Neuronal stem cell (in vitro differentiated cells): ENCODE results near the gene TRPC6.
"Not testable (repeated sequence)": the region's sequence is repeated elsewhere in the genome, so short reads cannot be mapped to it uniquely, and the experiment has no call there.

Source experiments
- DNase-seq: peaks from one replicate; pipeline ENCODE4 v3.0.0-alpha.2; 2013; ENCODE audit warnings: low spot score
- H2AFZ ChIP-seq: one replicate; pipeline ENCODE4 v1.6.1; 2013; ENCODE audit warnings: mild to moderate bottlenecking, low read length, inconsistent platforms
- H2AK5ac ChIP-seq: 2 replicates; pipeline ENCODE4 v1.6.1; 2013; ENCODE audit warnings: low read depth, mild to moderate bottlenecking, inconsistent platforms, low read length, moderate library complexity, mixed read lengths
- H2BK120ac ChIP-seq: 2 replicates; pipeline ENCODE4 v1.6.1; 2013; ENCODE audit warnings: low read depth, mild to moderate bottlenecking, inconsistent platforms, low read length, moderate library complexity, mixed read lengths
- H2BK12ac ChIP-seq: one replicate; pipeline ENCODE4 v1.6.1; 2013; ENCODE audit warnings: low read length, inconsistent platforms
- H2BK15ac ChIP-seq: 2 replicates; pipeline ENCODE4 v1.6.1; 2013; ENCODE audit warnings: mild to moderate bottlenecking, low read length, inconsistent platforms, mixed read lengths
- H2BK5ac ChIP-seq: one replicate; pipeline ENCODE4 v1.6.1; 2013; ENCODE audit warnings: inconsistent platforms, mild to moderate bottlenecking, low read length, moderate library complexity
- H3K14ac ChIP-seq: one replicate; pipeline ENCODE4 v1.6.1; 2013; ENCODE audit warnings: low read length, inconsistent platforms
- H3K18ac ChIP-seq: 2 replicates; pipeline ENCODE4 v1.6.1; 2013; ENCODE audit warnings: low read length, inconsistent platforms
- H3K23ac ChIP-seq: 2 replicates; pipeline ENCODE4 v1.6.1; 2013; ENCODE audit warnings: low read depth, mild to moderate bottlenecking, mixed read lengths, low read length, inconsistent platforms; ENCODE audit not compliant: poor library complexity
- H3K27ac ChIP-seq: replicated peaks from 3 replicates; pipeline ENCODE4 v1.5.1; 2013; ENCODE audit warnings: low read length, inconsistent platforms
- H3K27me3 ChIP-seq, 3 experiments: 2 replicates each; pipeline ENCODE4 v1.6.1; 2013; ENCODE audit warnings: low read length in 3 of 3, mild to moderate bottlenecking in 2 of 3, inconsistent platforms in 1 of 3, low read depth in 1 of 3, mixed read lengths in 1 of 3, moderate library complexity in 1 of 3; ENCODE audit not compliant: control insufficient read depth in 3 of 3, insufficient read depth in 3 of 3
- H3K36me3 ChIP-seq, 2 donors: replicated peaks in 1 of 2; 2 replicates each; pipeline ENCODE4 v1.6.1; 2013; ENCODE audit warnings: low read length in 2 of 2; ENCODE audit not compliant: control insufficient read depth in 2 of 2, insufficient read depth in 2 of 2
- H3K4ac ChIP-seq: 2 replicates; pipeline ENCODE4 v1.6.1; 2013; ENCODE audit warnings: inconsistent platforms, mild to moderate bottlenecking, low read length, moderate library complexity
- H3K4me1 ChIP-seq, 2 donors: 1 replicate in 1 of 2; 2 replicates in 1 of 2; pipeline ENCODE4 v1.6.1; 2013; ENCODE audit warnings: low read length in 2 of 2, low read depth in 1 of 2; ENCODE audit not compliant: control insufficient read depth in 2 of 2, insufficient read depth in 1 of 2
- H3K4me2 ChIP-seq: one replicate; pipeline ENCODE4 v1.6.1; 2013; ENCODE audit warnings: mild to moderate bottlenecking, low read length, inconsistent platforms; ENCODE audit not compliant: insufficient read depth, poor library complexity, severe bottlenecking
- H3K4me3 ChIP-seq, 2 donors: 2 replicates each; pipeline ENCODE4 v1.5.1; 2013; ENCODE audit warnings: low read length in 2 of 2, mild to moderate bottlenecking in 2 of 2, inconsistent platforms in 1 of 2, moderate library complexity in 1 of 2
- H3K79me1 ChIP-seq: one replicate; pipeline ENCODE4 v1.6.1; 2013; ENCODE audit warnings: low read depth, mild to moderate bottlenecking, inconsistent platforms, low read length, moderate library complexity
- H3K9ac ChIP-seq: one replicate; pipeline ENCODE4 v1.6.1; 2013; ENCODE audit warnings: mild to moderate bottlenecking, low read depth, low read length, inconsistent platforms; ENCODE audit not compliant: poor library complexity
- H3K9me3 ChIP-seq, 2 donors: replicated peaks in 1 of 2; 2 replicates each; pipeline versions ENCODE3 to v1.6.1; 2013; ENCODE audit warnings: low read length in 2 of 2, mild to moderate bottlenecking in 2 of 2, inconsistent platforms in 1 of 2, low read depth in 1 of 2, mixed read lengths in 1 of 2, moderate library complexity in 1 of 2; ENCODE audit not compliant: control insufficient read depth in 2 of 2, insufficient read depth in 1 of 2
- H4K8ac ChIP-seq: one replicate; pipeline ENCODE4 v1.6.1; 2013; ENCODE audit warnings: low read depth, mild to moderate bottlenecking, inconsistent platforms, low read length, moderate library complexity
- H4K91ac ChIP-seq: one replicate; pipeline ENCODE4 v1.6.1; 2013; ENCODE audit warnings: low read length, low read depth, mild to moderate bottlenecking, inconsistent platforms; ENCODE audit not compliant: poor library complexity
- WGBS, 2 donors: extraction: QIAGEN DNeasy Blood & Tissue Kit; methylation state at CpG; one replicate each; pipeline ENCODE4 v1.1.7; 2013; ENCODE audit warnings: missing lambda C conversion rate in 2 of 2, mixed read lengths in 1 of 2; ENCODE audit not compliant: insufficient read length in 2 of 2, insufficient replicate concordance in 1 of 2; ENCODE audit errors: extremely low coverage in 2 of 2; 5-methylcytosine and 5-hydroxymethylcytosine counted together

TRPC6 gene

GRCh38 chr11:101438708-101439107, 145.1 kb downstream of the TRPC6 start:
- no CpG with 5 or more reads among the region's 2 CpGs for WGBS, 2 donors
- H3K9ac ChIP-seq, H3K4me1 ChIP-seq, H2AFZ ChIP-seq, H2BK5ac ChIP-seq, H3K27ac ChIP-seq, H2BK12ac ChIP-seq, H2AK5ac ChIP-seq, H2BK15ac ChIP-seq, H4K8ac ChIP-seq, H2BK120ac ChIP-seq, H3K4me3 ChIP-seq, H3K79me1 ChIP-seq, DNase-seq, H3K18ac ChIP-seq, H3K14ac ChIP-seq, H3K23ac ChIP-seq, H3K36me3 ChIP-seq, H3K4ac ChIP-seq, H4K91ac ChIP-seq, H3K4me2 ChIP-seq, H3K9me3 ChIP-seq, H3K27me3 ChIP-seq: not testable (repeated sequence)

GRCh38 chr11:101438126-101438525, 145.7 kb downstream of the TRPC6 start:
- no peak overlapping the region for H3K4me3 ChIP-seq
- no peak overlapping the region for H3K23ac ChIP-seq
- no peak overlapping the region for H3K27ac ChIP-seq
- peaks cover 0 to 2% (median 0%) of the 10 kb centered on the region in 3 experiments for H3K27me3 ChIP-seq
- no peak overlapping the region for H2BK15ac ChIP-seq
- H3K4ac ChIP-seq = no peak overlapping the region
- WGBS, 2 donors = no CpG with 5 or more reads among the region's 1 CpG
- H3K36me3 ChIP-seq = no peaks in the 10 kb centered on the region
- DNase-seq = no peak
- peaks cover 0 to 3% of the 10 kb centered on the region in 2 donors for H3K4me1 ChIP-seq
- H3K9me3 ChIP-seq = no peaks in the 10 kb centered on the region
- no peak overlapping the region for H2AK5ac ChIP-seq
- H3K79me1 ChIP-seq = no peaks in the 10 kb centered on the region
- H3K4me2 ChIP-seq = no peak overlapping the region
- H2BK120ac ChIP-seq = no peak overlapping the region
- no peak overlapping the region for H2AFZ ChIP-seq
- H4K8ac ChIP-seq = no peak overlapping the region
- H3K9ac ChIP-seq = peak overlapping the region; percentile 50
- no peak overlapping the region for H3K18ac ChIP-seq
- no peak overlapping the region for H2BK5ac ChIP-seq
- H4K91ac ChIP-seq = no peak overlapping the region
- H3K14ac ChIP-seq = no peak overlapping the region
- no peak overlapping the region for H2BK12ac ChIP-seq

GRCh38 chr11:101436511-101437142, 147.2 kb downstream of the TRPC6 start:
- Histone ChIP-seq H3K27me3 (peaks cover 0 to 2% (median 0%) of the 10 kb centered on the region in 3 experiments), H3K4me1 (peaks cover 0 to 3% of the 10 kb centered on the region in 2 donors), H3K4ac (no peak overlapping the region), H2AK5ac (no peak overlapping the region), H3K4me3 (no peak overlapping the region), H2AFZ (no peak overlapping the region), H2BK15ac (no peak overlapping the region), H3K14ac (no peak overlapping the region), H3K36me3 (no peaks in the 10 kb centered on the region), H3K9ac (no peak overlapping the region), H4K91ac (no peak overlapping the region), H3K27ac (no peak overlapping the region), H2BK5ac (no peak overlapping the region), H2BK120ac (no peak overlapping the region), H3K4me2 (no peak overlapping the region), H3K18ac (no peak overlapping the region), H3K23ac (no peak overlapping the region), H4K8ac (no peak overlapping the region), H3K79me1 (no peaks in the 10 kb centered on the region), H2BK12ac (no peak overlapping the region), H3K9me3 (no peaks in the 10 kb centered on the region)
- WGBS, 2 donors = no CpG with 5 or more reads among the region's 3 CpGs
- peak; percentile 48 for DNase-seq

GRCh38 chr11:101435408-101435973, 148.3 kb downstream of the TRPC6 start:
- Histone ChIP-seq H3K4ac (no peak overlapping the region), H3K23ac (no peak overlapping the region), H3K18ac (no peak overlapping the region), H4K91ac (no peak overlapping the region), H3K79me1 (no peaks in the 10 kb centered on the region), H4K8ac (no peak overlapping the region), H2AFZ (no peak overlapping the region), H3K27ac (no peak overlapping the region), H3K9me3 (no peaks in the 10 kb centered on the region), H3K4me1 (peaks cover 0 to 3% of the 10 kb centered on the region in 2 donors), H2BK15ac (no peak overlapping the region), H2BK5ac (no peak overlapping the region), H3K9ac (no peak overlapping the region), H3K4me2 (no peak overlapping the region), H3K27me3 (peaks cover 0 to 2% (median 0%) of the 10 kb centered on the region in 3 experiments), H2BK12ac (no peak overlapping the region), H2BK120ac (no peak overlapping the region), H3K4me3 (no peak overlapping the region), H3K36me3 (no peaks in the 10 kb centered on the region), H2AK5ac (no peak overlapping the region), H3K14ac (no peak overlapping the region)
- WGBS, 2 donors = no CpG with 5 or more reads among the region's 3 CpGs
- no peak for DNase-seq
